Vagina (tissue), 2 donors: ENCODE results near the gene EPB41L2. TPM values are rescaled to one million over a fixed set of nuclear protein-coding genes. Genes with fewer than 3 reads are reported as not detected.

Experiments used
- DNase-seq, 2 donors: peaks; one replicate each; pipeline ENCODE4 v3.0.0-alpha.2; 2017; ENCODE audit errors: extremely low spot score in 2 of 2
- H3K27ac ChIP-seq: fragments of 200-600 bp; sonication (generic); one replicate; pipeline ENCODE4 v1.5.1; 2019
- H3K27me3 ChIP-seq: fragments of 200-600 bp; sonication (generic); one replicate; pipeline ENCODE4 v1.5.1; 2019
- H3K36me3 ChIP-seq, 2 donors: fragments of 200-600 bp; sonication (generic); one replicate each; pipeline ENCODE4 v1.5.1; 2017 to 2019
- H3K4me1 ChIP-seq: fragments of 200-600 bp; sonication (generic); one replicate; pipeline ENCODE4 v1.5.1; 2019
- H3K4me3 ChIP-seq, 2 donors: fragments of 200-600 bp; sonication (generic); 1 replicate in 1 of 2; 2 replicates in 1 of 2; pipeline ENCODE4 v1.5.1; 2016 to 2019
- H3K9me3 ChIP-seq: fragments of 200-600 bp; sonication (generic); one replicate; pipeline ENCODE4 v1.5.1; 2019
- POLR2A ChIP-seq, 2 donors: fragments of 450-650 bp; IDR thresholded peaks; one replicate each; pipeline ENCODE4 v1.6.1; 2017; ENCODE audit warnings: antibody characterized with exemption in 2 of 2, mild to moderate bottlenecking in 2 of 2, moderate library complexity in 2 of 2
- POLR2AphosphoS5 ChIP-seq, 2 donors: sonication (generic); formaldehyde crosslinking; IDR thresholded peaks; one replicate each; pipeline ENCODE4 v1.9.0; 2017; ENCODE audit warnings: antibody characterized with exemption in 2 of 2, mild to moderate bottlenecking in 2 of 2, low read depth in 1 of 2; ENCODE audit not compliant: insufficient read depth in 1 of 2
- intact Hi-C: fragments of 100-400 bp; cut with DNase I; formaldehyde crosslinking; loops from one replicate; pipeline ENCODE4 v1.15.1; 2023
- total RNA-seq: library from RNA; depleted of rRNA; stranded (reverse); fragments of >200 nt; gene quantifications from one replicate; pipeline ENCODE4 v1.2.3, GENCODE V29; 2016
- TF ChIP-seq, protein P1 (sequence below), 3 experiments: fragments of 450-650 bp in 2 of 3; fragments of 200-600 bp in 1 of 3; sonication (generic) in 1 of 3; IDR thresholded peaks; one replicate each; pipeline ENCODE4 v1.5.1; 2017 to 2019; ENCODE audit warnings: antibody characterized with exemption in 3 of 3, mild to moderate bottlenecking in 2 of 3, moderate library complexity in 2 of 3

EPB41L2 gene
- total RNA-seq, 1 donor from 2014 or later = 96.7 TPM

DNA sequence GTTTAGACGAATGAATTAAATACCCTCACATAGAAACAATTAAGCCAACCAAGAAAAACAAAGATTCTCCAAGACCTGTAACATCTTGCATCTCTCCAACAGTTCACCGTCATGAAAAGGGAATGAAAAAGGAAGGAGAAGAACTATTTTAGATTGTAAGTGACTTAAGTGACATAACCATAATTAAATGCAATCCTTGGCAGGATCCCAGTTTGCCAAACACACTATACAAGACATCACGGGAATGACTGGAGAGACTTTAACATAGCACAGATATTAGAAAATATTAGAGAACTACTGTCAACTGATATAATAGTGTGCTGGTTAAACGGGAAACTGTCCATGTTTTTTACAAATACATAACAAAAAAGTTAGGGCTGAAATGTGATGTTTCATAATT is 22.2 kb downstream of the EPB41L2 start:
- Histone ChIP-seq H3K27me3 (no peaks in the 10 kb centered on the region), H3K4me3 (no peak overlapping the region), H3K9me3 (no peaks in the 10 kb centered on the region), H3K27ac (no peak overlapping the region), H3K36me3 (no peaks in the 10 kb centered on the region), H3K4me1 (peaks cover 21% of the 10 kb centered on the region)
- TF ChIP-seq POLR2A (IDR thresholded peaks at IDR 0.05) = no peak
- no peak for TF ChIP-seq POLR2AphosphoS5 (IDR thresholded peaks at IDR 0.05; ENCODE audit: insufficient read depth in 1 of 2, low read depth in 1 of 2)
- TF ChIP-seq, protein P1, sequence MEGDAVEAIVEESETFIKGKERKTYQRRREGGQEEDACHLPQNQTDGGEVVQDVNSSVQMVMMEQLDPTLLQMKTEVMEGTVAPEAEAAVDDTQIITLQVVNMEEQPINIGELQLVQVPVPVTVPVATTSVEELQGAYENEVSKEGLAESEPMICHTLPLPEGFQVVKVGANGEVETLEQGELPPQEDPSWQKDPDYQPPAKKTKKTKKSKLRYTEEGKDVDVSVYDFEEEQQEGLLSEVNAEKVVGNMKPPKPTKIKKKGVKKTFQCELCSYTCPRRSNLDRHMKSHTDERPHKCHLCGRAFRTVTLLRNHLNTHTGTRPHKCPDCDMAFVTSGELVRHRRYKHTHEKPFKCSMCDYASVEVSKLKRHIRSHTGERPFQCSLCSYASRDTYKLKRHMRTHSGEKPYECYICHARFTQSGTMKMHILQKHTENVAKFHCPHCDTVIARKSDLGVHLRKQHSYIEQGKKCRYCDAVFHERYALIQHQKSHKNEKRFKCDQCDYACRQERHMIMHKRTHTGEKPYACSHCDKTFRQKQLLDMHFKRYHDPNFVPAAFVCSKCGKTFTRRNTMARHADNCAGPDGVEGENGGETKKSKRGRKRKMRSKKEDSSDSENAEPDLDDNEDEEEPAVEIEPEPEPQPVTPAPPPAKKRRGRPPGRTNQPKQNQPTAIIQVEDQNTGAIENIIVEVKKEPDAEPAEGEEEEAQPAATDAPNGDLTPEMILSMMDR (IDR thresholded peaks at IDR 0.05) = no peak
- DNase-seq = no peak
- intact Hi-C loops = no loop called here

DNA sequence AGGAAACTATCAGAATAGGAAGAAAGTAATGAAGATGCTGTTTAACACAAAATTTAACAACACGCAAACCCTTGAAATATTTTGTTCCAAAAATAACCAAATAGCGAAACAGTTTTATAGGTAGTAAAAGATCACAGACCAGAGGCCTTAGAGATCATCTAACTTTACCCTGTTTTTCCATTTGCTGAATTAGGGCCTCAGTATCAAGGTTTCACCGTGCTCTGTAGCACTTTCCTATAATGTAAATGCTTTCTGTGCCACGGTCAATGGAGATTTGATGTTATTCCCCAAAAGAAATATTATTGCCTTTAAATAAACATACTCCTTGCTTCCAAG is 23.7 kb downstream of the EPB41L2 start:
- no peaks in the 10 kb centered on the region for H3K9me3 ChIP-seq
- H3K27me3 ChIP-seq = no peaks in the 10 kb centered on the region
- H3K4me1 ChIP-seq = peaks cover 21% of the 10 kb centered on the region
- no peak overlapping the region for H3K4me3 ChIP-seq
- no peak for DNase-seq
- intact Hi-C loops = no loop called here
- no peak for TF ChIP-seq POLR2AphosphoS5 (IDR thresholded peaks at IDR 0.05; ENCODE audit: insufficient read depth in 1 of 2, low read depth in 1 of 2)
- TF ChIP-seq POLR2A (IDR thresholded peaks at IDR 0.05) = no peak
- no peak overlapping the region for H3K27ac ChIP-seq
- H3K36me3 ChIP-seq = no peaks in the 10 kb centered on the region

DNA sequence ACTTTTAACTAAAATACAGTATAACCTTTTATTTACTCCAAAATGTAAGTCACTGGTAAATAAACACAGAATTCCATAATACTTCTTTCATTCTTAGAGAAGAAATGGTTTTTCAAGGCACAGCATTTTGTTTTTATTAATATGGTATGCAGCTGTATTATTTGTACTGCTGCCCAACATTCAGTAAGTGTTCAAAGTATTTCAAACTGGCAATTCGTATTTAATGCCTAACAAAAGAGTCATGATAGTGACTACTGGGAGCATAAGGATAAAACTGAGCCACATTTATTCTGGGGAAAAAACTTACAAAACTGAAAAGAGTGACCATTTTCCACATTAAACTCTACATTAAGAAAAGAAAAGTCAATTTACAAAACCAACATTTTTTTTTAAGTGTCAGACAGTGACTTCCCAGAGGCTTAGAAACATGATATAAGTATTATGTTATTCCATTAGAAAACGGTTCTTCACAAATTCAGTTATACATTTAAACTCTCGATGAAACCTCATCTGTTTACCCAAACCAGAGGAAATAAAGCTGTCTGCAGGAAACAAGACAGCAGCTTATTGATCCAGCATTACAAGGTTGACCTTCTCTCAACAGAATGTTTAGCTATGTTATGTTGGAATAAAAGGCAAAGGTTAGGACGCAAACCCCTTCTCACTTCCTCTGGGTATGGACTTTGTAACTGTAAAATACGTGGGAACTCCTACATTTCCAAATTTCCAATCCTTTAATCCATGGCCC is 24.3 kb downstream of the EPB41L2 start:
- intact Hi-C loops = no loop called here
- Histone ChIP-seq H3K4me1 (peaks cover 21% of the 10 kb centered on the region), H3K27ac (no peak overlapping the region), H3K9me3 (no peaks in the 10 kb centered on the region), H3K4me3 (no peak overlapping the region), H3K27me3 (no peaks in the 10 kb centered on the region), H3K36me3 (no peaks in the 10 kb centered on the region)
- no peak for DNase-seq
- TF ChIP-seq POLR2AphosphoS5 (IDR thresholded peaks at IDR 0.05; ENCODE audit: insufficient read depth in 1 of 2, low read depth in 1 of 2) (no peak), POLR2A (IDR thresholded peaks at IDR 0.05) (no peak)
- TF ChIP-seq, protein P1 (IDR thresholded peaks at IDR 0.05) = no peak

DNA sequence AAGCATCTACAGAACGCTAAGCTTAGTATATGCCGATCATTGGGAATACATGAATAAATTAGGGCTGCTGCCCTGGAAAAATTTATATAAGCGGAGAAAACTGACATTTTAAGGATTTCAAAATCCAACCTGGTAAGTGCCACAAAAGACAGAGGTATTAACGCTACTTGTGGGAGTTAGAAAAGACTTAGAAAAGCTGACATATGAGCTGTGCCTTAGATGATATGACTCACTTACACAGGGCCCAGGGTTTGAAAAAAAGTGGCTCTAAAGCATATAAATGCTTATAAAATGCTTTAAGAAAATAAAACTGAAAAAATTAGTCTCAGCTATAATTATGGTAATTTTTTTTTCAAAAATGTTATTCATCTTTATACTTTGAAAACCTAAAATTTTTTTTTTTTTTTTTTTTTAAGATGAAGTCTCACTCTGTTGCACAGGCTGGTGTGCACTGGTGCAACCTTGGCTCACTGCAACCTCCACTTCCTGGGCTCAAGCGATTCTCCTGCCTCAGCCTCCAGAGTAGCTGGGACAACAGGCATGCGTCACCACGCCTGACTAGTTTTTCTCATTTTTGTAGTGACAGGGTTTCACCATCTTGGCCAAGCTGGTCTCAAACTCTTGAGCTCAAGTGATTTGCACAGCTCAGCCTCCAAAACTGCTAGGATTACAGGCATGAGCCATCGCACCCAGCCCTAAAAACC is 25.7 kb downstream of the EPB41L2 start:
- Histone ChIP-seq H3K9me3 (no peaks in the 10 kb centered on the region), H3K27ac (no peak overlapping the region), H3K4me3 (no peak overlapping the region), H3K4me1 (peaks cover 21% of the 10 kb centered on the region), H3K27me3 (no peaks in the 10 kb centered on the region), H3K36me3 (no peaks in the 10 kb centered on the region)
- no peak for DNase-seq
- intact Hi-C loops = no loop called here
- TF ChIP-seq POLR2A (IDR thresholded peaks at IDR 0.05) = no peak
- TF ChIP-seq, protein P1 (IDR thresholded peaks at IDR 0.05) = no peak
- TF ChIP-seq POLR2AphosphoS5 (IDR thresholded peaks at IDR 0.05; ENCODE audit: insufficient read depth in 1 of 2, low read depth in 1 of 2) = no peak

DNA sequence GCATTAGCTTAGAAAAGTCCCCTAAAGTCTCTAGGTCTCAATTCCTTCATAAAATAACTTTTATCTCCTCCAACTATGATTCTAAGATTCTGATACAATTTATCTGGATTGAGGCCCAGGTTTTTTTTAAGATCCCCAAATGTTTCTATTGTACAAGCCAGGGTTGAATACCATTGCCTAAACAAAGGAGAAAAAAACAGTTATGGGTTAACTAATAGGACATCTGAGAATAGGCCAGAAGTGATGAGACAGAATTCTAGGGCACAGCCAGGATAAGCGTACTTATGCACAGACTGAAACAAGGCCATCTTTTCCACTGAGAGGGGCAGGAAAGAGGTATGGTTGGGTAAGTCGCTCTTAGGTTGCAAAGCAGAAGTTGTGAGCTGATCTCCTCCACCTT is 26.4 kb downstream of the EPB41L2 start:
- Histone ChIP-seq H3K36me3 (no peaks in the 10 kb centered on the region), H3K9me3 (no peaks in the 10 kb centered on the region), H3K4me3 (no peak overlapping the region), H3K4me1 (peaks cover 21% of the 10 kb centered on the region), H3K27me3 (no peaks in the 10 kb centered on the region), H3K27ac (no peak overlapping the region)
- intact Hi-C loops = no loop called here
- no peak for DNase-seq
- TF ChIP-seq POLR2AphosphoS5 (IDR thresholded peaks at IDR 0.05; ENCODE audit: insufficient read depth in 1 of 2, low read depth in 1 of 2) (no peak), POLR2A (IDR thresholded peaks at IDR 0.05) (no peak)
- TF ChIP-seq, protein P1 (IDR thresholded peaks at IDR 0.05) = no peak
